MM.1S (cell line): Measurements from ENCODE around the gene ZBTB49.

Source experiments
- DNase-seq: peaks from one replicate; pipeline ENCODE4 v3.0.0-alpha.2; 2015
- H2AFZ ChIP-seq: fragments of 300-600 bp; sonication (generic); 2 replicates; pipeline ENCODE4 v1.6.0; 2016; ENCODE audit warnings: antibody characterized with exemption, low read length
- H3F3A ChIP-seq: fragments of 300-600 bp; sonication (generic); 2 replicates; pipeline ENCODE4 v1.6.1; 2016; ENCODE audit warnings: mild to moderate bottlenecking, antibody characterized with exemption, low read length, moderate library complexity, mixed read lengths; ENCODE audit not compliant: insufficient read depth
- H3K27ac ChIP-seq: fragments of 300-600 bp; sonication (generic); 2 replicates; pipeline ENCODE4 v1.5.1; 2016; ENCODE audit warnings: mild to moderate bottlenecking, low read length
- H3K27me3 ChIP-seq: fragments of 300-600 bp; sonication (generic); replicated peaks from 2 replicates; pipeline ENCODE4 v1.6.0; 2016; ENCODE audit warnings: low read length; ENCODE audit not compliant: insufficient read depth
- H3K36me3 ChIP-seq: fragments of 300-600 bp; sonication (generic); replicated peaks from 2 replicates; pipeline ENCODE4 v1.6.1; 2016; ENCODE audit warnings: mild to moderate bottlenecking, low read length, mixed read lengths; ENCODE audit not compliant: insufficient read depth
- H3K4me1 ChIP-seq: fragments of 300-600 bp; sonication (generic); 2 replicates; pipeline ENCODE4 v1.6.1; 2016; ENCODE audit warnings: low read length, mixed read lengths
- H3K4me2 ChIP-seq: fragments of 300-600 bp; sonication (generic); 2 replicates; pipeline ENCODE4 v1.6.0; 2016; ENCODE audit warnings: low read depth, low read length
- H3K4me3 ChIP-seq: fragments of 300-600 bp; sonication (generic); 2 replicates; pipeline ENCODE4 v1.5.1; 2016; ENCODE audit warnings: low read length, mixed read lengths
- H3K79me2 ChIP-seq: fragments of 300-600 bp; sonication (generic); 2 replicates; pipeline ENCODE4 v1.6.1; 2016; ENCODE audit warnings: mixed run types, low read length, mixed read lengths
- H3K9ac ChIP-seq: fragments of 300-600 bp; sonication (generic); 2 replicates; pipeline ENCODE4 v1.6.1; 2016; ENCODE audit warnings: low read length, mixed read lengths
- H3K9me2 ChIP-seq: fragments of 300-600 bp; sonication (generic); replicated peaks from 2 replicates; pipeline ENCODE4 v1.6.1; 2016; ENCODE audit warnings: mild to moderate bottlenecking, low read length, mixed read lengths; ENCODE audit not compliant: insufficient read depth
- H3K9me3 ChIP-seq: fragments of 300-600 bp; sonication (generic); replicated peaks from 2 replicates; pipeline ENCODE4 v1.6.1; 2016; ENCODE audit warnings: mild to moderate bottlenecking, low read length, mixed read lengths; ENCODE audit not compliant: insufficient read depth
- H4K20me1 ChIP-seq: fragments of 300-600 bp; sonication (generic); 2 replicates; pipeline ENCODE4 v1.6.1; 2016; ENCODE audit warnings: mild to moderate bottlenecking, low read length, moderate library complexity, mixed read lengths; ENCODE audit not compliant: insufficient read depth
- EZH2 ChIP-seq: fragments of 300-600 bp; sonication (generic); optimal IDR thresholded peaks from 2 replicates; pipeline ENCODE3; 2017; ENCODE audit warnings: low read depth, mild to moderate bottlenecking, antibody characterized with exemption, low read length, mixed read lengths
- EZH2phosphoT487 ChIP-seq: fragments of 300-600 bp; sonication (generic); IDR thresholded peaks from 2 replicates; pipeline ENCODE4 v1.6.1; 2018; ENCODE audit warnings: antibody characterized with exemption, low read length
- TF ChIP-seq, protein P1 (sequence below): fragments of 300-600 bp; sonication (generic); IDR thresholded peaks from 2 replicates; pipeline ENCODE4 v1.5.1; 2016; ENCODE audit warnings: antibody characterized with exemption, low read length, mixed read lengths

Gene ZBTB49

GRCh38 chr4:4364486-4365208 is 74.6 kb downstream of the ZBTB49 start:
- Histone ChIP-seq H3K9me2 (no peaks in the 10 kb centered on the region), H3K4me3 (no peak overlapping the region), H3K27ac (no peak overlapping the region), H3K9ac (no peak overlapping the region), H3K36me3 (no peaks in the 10 kb centered on the region), H3K4me1 (no peaks in the 10 kb centered on the region), H3K9me3 (no peaks in the 10 kb centered on the region), H2AFZ (no peak overlapping the region), H3K79me2 (no peaks in the 10 kb centered on the region), H4K20me1 (no peaks in the 10 kb centered on the region), H3K4me2 (no peak overlapping the region), H3F3A (no peaks in the 10 kb centered on the region), H3K27me3 (no peaks in the 10 kb centered on the region)
- TF ChIP-seq EZH2 (no peak), EZH2phosphoT487 (no peak)
- TF ChIP-seq, protein P1, sequence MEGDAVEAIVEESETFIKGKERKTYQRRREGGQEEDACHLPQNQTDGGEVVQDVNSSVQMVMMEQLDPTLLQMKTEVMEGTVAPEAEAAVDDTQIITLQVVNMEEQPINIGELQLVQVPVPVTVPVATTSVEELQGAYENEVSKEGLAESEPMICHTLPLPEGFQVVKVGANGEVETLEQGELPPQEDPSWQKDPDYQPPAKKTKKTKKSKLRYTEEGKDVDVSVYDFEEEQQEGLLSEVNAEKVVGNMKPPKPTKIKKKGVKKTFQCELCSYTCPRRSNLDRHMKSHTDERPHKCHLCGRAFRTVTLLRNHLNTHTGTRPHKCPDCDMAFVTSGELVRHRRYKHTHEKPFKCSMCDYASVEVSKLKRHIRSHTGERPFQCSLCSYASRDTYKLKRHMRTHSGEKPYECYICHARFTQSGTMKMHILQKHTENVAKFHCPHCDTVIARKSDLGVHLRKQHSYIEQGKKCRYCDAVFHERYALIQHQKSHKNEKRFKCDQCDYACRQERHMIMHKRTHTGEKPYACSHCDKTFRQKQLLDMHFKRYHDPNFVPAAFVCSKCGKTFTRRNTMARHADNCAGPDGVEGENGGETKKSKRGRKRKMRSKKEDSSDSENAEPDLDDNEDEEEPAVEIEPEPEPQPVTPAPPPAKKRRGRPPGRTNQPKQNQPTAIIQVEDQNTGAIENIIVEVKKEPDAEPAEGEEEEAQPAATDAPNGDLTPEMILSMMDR: no peak
- no peak for DNase-seq

DNA sequence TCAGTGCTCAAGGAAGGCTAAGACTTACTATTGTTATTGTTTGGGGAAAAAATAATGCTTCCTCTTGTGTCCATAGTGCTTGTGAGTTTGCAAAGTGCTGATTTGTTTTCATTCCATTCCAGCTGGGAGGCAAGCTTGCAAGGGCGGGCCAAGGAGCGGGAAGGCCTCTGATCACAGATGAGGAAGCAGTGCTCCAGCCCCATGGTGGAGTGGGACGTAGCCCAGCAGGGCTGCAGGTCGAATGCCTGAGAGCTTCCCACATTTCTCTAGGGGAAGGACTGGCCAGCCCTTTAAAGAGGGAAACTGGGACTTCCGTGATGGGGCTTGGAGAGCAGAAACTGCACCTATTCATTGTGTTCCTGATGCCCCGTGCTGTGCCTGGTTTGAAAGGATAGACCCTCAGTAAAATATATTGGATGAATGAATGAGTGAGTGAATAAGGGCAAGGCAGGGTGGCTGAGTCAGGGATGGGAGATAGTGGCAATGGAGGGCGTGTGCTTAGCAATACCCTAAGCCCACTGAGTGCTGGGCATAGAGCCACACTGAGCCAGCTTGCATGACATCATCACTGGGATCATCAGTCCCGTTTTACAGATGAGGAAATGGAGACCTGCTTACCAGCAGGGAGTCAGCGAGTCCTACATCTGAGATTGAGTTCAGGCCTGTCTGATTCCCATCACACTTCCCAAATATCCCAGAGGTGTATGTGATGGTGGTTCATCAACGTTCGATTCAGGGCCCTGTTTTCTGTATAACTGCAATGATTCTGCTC is 78.9 kb downstream of the ZBTB49 start:
- Histone ChIP-seq H4K20me1 (no peaks in the 10 kb centered on the region), H3K9me3 (no peaks in the 10 kb centered on the region), H3K79me2 (no peaks in the 10 kb centered on the region), H3K9ac (no peak overlapping the region), H3K4me1 (no peaks in the 10 kb centered on the region), H3K27me3 (no peaks in the 10 kb centered on the region), H3K27ac (no peak overlapping the region), H3K4me2 (no peak overlapping the region), H3K4me3 (no peak overlapping the region), H2AFZ (no peak overlapping the region), H3F3A (no peaks in the 10 kb centered on the region), H3K36me3 (no peaks in the 10 kb centered on the region), H3K9me2 (no peaks in the 10 kb centered on the region)
- DNase-seq: no peak
- no peak for TF ChIP-seq EZH2phosphoT487
